ENCODE data around the gene TLX2. TPM values are rescaled to one million over a fixed set of nuclear protein-coding genes. Genes with fewer than 3 reads are reported as not detected.

The TLX2 gene
- total RNA-seq, 8 experiments from 2014 or later, result 0.05 to 1.5 (median 0.73) TPM; not detected in 1

GRCh38 chr2:74499267-74499939, 14.8 kb upstream of the TLX2 start, which contains the start of gene LBX2:
Gene LBX2, minus strand, starts transcription at chr2:74499603. Its CDS starts 66 bp downstream, at chr2:74499537.
- in situ Hi-C loops (cut with MboI; ENCODE audit: low pct_unique_long_range_greater_than_20kb in 2 of 9, low sequenced_read_pairs in 9 of 9, unreplicated experiment in 9 of 9), result loop anchor here in 3 of 9 experiments (25.0 kb wide), 1 partner anchor 88 kb away; no protein-coding TSS in a partner anchor
- Histone ChIP-seq H3K27ac (no peak within 1 kb of the TSS), H3K4me3 (peak within 1 kb of the TSS in 3 of 5 donors; percentile 13 to 16 (median 14)), H3K4me1 (replicated peaks in 1 of 2) (peaks cover 9 to 32% of the 10 kb centered on the region in 2 donors)
- 83% methylated on average over 2 of the region's 65 CpGs; no CpG with 5 or more reads in 9 of the 10 experiments for WGBS, 10 experiments
- peak in 7 of 8 experiments; percentile 1 to 15 (median 10) for ATAC-seq (replicated peaks in 6 of 8)

- Histone ChIP-seq H3K27ac (no peak overlapping the region), H3K4me3 (no peak overlapping the region), H3K4me1 (replicated peaks in 1 of 2) (peaks cover 9 to 32% of the 10 kb centered on the region in 2 donors)
- in situ Hi-C loops (cut with MboI; ENCODE audit: low pct_unique_long_range_greater_than_20kb in 2 of 9, low sequenced_read_pairs in 9 of 9, unreplicated experiment in 9 of 9), result loop anchor here in 3 of 9 experiments (25.0 kb wide), 1 partner anchor 87 kb away; no protein-coding TSS in a partner anchor
- ATAC-seq (replicated peaks in 6 of 8), result no peak
- 0 to 65% (median 45%) methylated on average over 1 to 8 of the region's 15 CpGs; no CpG with 5 or more reads in 2 of the 10 experiments for WGBS, 10 experiments
Observed at GRCh38 chr2:74499940-74500577, 14.2 kb upstream of the TLX2 start.

GRCh38 chr2:74500578-74500946, 13.7 kb upstream of the TLX2 start:
- ATAC-seq (replicated peaks in 6 of 8), result no peak
- Histone ChIP-seq H3K4me3 (no peak overlapping the region), H3K27ac (no peak overlapping the region), H3K4me1 (replicated peaks in 1 of 2) (peaks cover 9 to 32% of the 10 kb centered on the region in 2 donors)
- in situ Hi-C loops (cut with MboI; ENCODE audit: low pct_unique_long_range_greater_than_20kb in 2 of 9, low sequenced_read_pairs in 9 of 9, unreplicated experiment in 9 of 9), result no loop called here

- WGBS, 10 experiments, result 26 to 100% (median 45%) methylated on average over 2 to 10 of the region's 18 CpGs; no CpG with 5 or more reads in 3 of the 10 experiments
- in situ Hi-C loops (cut with MboI; ENCODE audit: low pct_unique_long_range_greater_than_20kb in 2 of 9, low sequenced_read_pairs in 9 of 9, unreplicated experiment in 9 of 9), result no loop called here
- no peak for ATAC-seq (replicated peaks in 6 of 8)
- Histone ChIP-seq H3K4me3 (no peak overlapping the region), H3K27ac (no peak overlapping the region), H3K4me1 (replicated peaks in 1 of 2) (peaks cover 15 to 38% of the 10 kb centered on the region in 2 donors)
Observed at GRCh38 chr2:74501335-74502071, 12.7 kb upstream of the TLX2 start.

- in situ Hi-C loops (cut with MboI; ENCODE audit: low pct_unique_long_range_greater_than_20kb in 2 of 9, low sequenced_read_pairs in 9 of 9, unreplicated experiment in 9 of 9), result no loop called here
- 4 to 100% methylated on average over 2 to 11 of the region's 32 CpGs; no CpG with 5 or more reads in 8 of the 10 experiments for WGBS, 10 experiments
- peaks cover 18 to 41% of the 10 kb centered on the region in 2 donors for H3K4me1 ChIP-seq (replicated peaks in 1 of 2)
- no peak for ATAC-seq (replicated peaks in 6 of 8)
- peak overlapping the region in 3 of 5 donors; percentile 33 to 41 (median 34) for H3K4me3 ChIP-seq
- H3K27ac ChIP-seq, result no peak overlapping the region
Observed at GRCh38 chr2:74502147-74502719, 12.0 kb upstream of the TLX2 start.

- 0 to 6% (median 3%) methylated on average over 4 to 14 of the region's 67 CpGs; no CpG with 5 or more reads in 5 of the 10 experiments for WGBS, 10 experiments
- in situ Hi-C loops (cut with MboI; ENCODE audit: low pct_unique_long_range_greater_than_20kb in 2 of 9, low sequenced_read_pairs in 9 of 9, unreplicated experiment in 9 of 9), result no loop called here
- peak overlapping the region in 1 of 2 donors; percentile 46 for H3K27ac ChIP-seq
Observed at GRCh38 chr2:74502720-74503505, 11.3 kb upstream of the TLX2 start.

GRCh38 chr2:74503506-74504475, 10.5 kb upstream of the TLX2 start:
- in situ Hi-C loops (cut with MboI; ENCODE audit: low pct_unique_long_range_greater_than_20kb in 2 of 9, low sequenced_read_pairs in 9 of 9, unreplicated experiment in 9 of 9), result no loop called here
- peak overlapping the region in 3 of 5 donors; percentile 33 to 41 (median 34) for H3K4me3 ChIP-seq
- no peak for ATAC-seq (replicated peaks in 6 of 8)
- H3K27ac ChIP-seq, result peak overlapping the region in 1 of 2 donors; percentile 15
- WGBS, 10 experiments, result 23 to 93% (median 40%) methylated on average over 2 to 8 of the region's 45 CpGs; no CpG with 5 or more reads in 3 of the 10 experiments
- peaks cover 16 to 29% of the 10 kb centered on the region in 2 donors for H3K4me1 ChIP-seq (replicated peaks in 1 of 2)

More at GRCh38 chr2:74502720-74503505, 11.3 kb upstream of the TLX2 start:
- ATAC-seq (replicated peaks in 6 of 8), result peak; percentile 14 to 56 (median 46)
- peak overlapping the region in 4 of 5 donors; percentile 3 to 41 (median 34) for H3K4me3 ChIP-seq
- peaks cover 15 to 38% of the 10 kb centered on the region in 2 donors for H3K4me1 ChIP-seq (replicated peaks in 1 of 2)

GRCh38 chr2:74504591-74504990, 9.7 kb upstream of the TLX2 start:
- no peak overlapping the region for H3K27ac ChIP-seq
- ATAC-seq (replicated peaks in 6 of 8), result no peak
- H3K4me1 ChIP-seq (replicated peaks in 1 of 2), result peaks cover 16 to 23% of the 10 kb centered on the region in 2 donors
- no peak overlapping the region for H3K4me3 ChIP-seq
- 50 to 90% (median 88%) methylated on average over 1 to 3 of the region's 3 CpGs; no CpG with 5 or more reads in 4 of the 10 experiments for WGBS, 10 experiments
- in situ Hi-C loops (cut with MboI; ENCODE audit: low pct_unique_long_range_greater_than_20kb in 2 of 9, low sequenced_read_pairs in 9 of 9, unreplicated experiment in 9 of 9), result no loop called here

GRCh38 chr2:74505448-74506246, 8.6 kb upstream of the TLX2 start:
- H3K4me1 ChIP-seq (replicated peaks in 1 of 2), result peaks cover 16 to 21% of the 10 kb centered on the region in 2 donors
- no peak overlapping the region for H3K4me3 ChIP-seq
- in situ Hi-C loops (cut with MboI; ENCODE audit: low pct_unique_long_range_greater_than_20kb in 2 of 9, low sequenced_read_pairs in 9 of 9, unreplicated experiment in 9 of 9), result no loop called here
- no peak overlapping the region for H3K27ac ChIP-seq
- WGBS, 10 experiments, result 81 to 100% (median 98%) methylated on average over 1 to 8 of the region's 14 CpGs; no CpG with 5 or more reads in 1 of the 10 experiments
- ATAC-seq (replicated peaks in 6 of 8), result no peak

GRCh38 chr2:74507145-74507925, 6.9 kb upstream of the TLX2 start, which contains the start of gene PCGF1:
Gene PCGF1, minus strand, starts transcription at chr2:74507695. Its CDS starts 27 bp downstream, at chr2:74507668.
- peaks cover 16 to 18% of the 10 kb centered on the region in 2 donors for H3K4me1 ChIP-seq (replicated peaks in 1 of 2)
- H3K27ac ChIP-seq, result peak within 1 kb of the TSS; percentile 99 to 100
- H3K4me3 ChIP-seq, result peak within 1 kb of the TSS; percentile 71 to 92 (median 81)
- in situ Hi-C loops (cut with MboI; ENCODE audit: low pct_unique_long_range_greater_than_20kb in 2 of 9, low sequenced_read_pairs in 9 of 9, unreplicated experiment in 9 of 9), result no loop called here
- ATAC-seq (replicated peaks in 6 of 8), result peak; percentile 74 to 91 (median 86)
- 0 to 8% (median 0%) methylated on average over 1 to 5 of the region's 56 CpGs; no CpG with 5 or more reads in 3 of the 10 experiments for WGBS, 10 experiments
